Activated CD4-positive, alpha-beta T cell treated with anti-CD3 and anti-CD28 coated beads for 4 hours (primary cell): Measurements from ENCODE around the gene RALGAPB.
"Not testable (repeated sequence)": the region's sequence is repeated elsewhere in the genome, so short reads cannot be mapped to it uniquely, and the experiment has no call there.

Experiments used
- DNase-seq, 2 donors: peaks; one replicate each; pipeline ENCODE4 v3.0.0-alpha.2; 2020

The RALGAPB gene

DNA sequence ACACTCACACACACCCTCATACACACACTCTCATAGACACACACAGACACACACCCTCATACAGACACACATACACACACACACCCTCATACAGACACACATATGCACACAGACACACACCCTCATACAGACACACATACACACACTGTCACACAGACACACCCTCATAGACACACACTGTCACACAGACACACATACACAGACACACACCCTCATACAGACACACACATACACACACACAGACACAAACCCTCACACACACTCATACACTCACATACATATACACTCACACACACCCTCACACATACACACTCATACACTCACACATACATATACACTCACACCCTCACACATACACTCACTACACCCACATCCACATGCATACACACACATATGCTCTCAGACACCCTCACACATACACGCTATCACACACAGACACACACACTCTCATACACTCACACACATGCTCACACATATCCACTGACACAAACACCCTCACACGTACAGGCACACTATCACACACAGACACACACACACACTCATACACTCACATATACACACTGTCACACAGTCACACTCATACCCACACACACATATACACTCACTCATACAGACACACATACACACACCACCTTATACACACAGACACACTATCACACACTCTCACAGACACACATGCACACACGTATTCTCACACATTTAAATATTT, 117.5 kb downstream of the RALGAPB start:
- no peak for DNase-seq

DNA sequence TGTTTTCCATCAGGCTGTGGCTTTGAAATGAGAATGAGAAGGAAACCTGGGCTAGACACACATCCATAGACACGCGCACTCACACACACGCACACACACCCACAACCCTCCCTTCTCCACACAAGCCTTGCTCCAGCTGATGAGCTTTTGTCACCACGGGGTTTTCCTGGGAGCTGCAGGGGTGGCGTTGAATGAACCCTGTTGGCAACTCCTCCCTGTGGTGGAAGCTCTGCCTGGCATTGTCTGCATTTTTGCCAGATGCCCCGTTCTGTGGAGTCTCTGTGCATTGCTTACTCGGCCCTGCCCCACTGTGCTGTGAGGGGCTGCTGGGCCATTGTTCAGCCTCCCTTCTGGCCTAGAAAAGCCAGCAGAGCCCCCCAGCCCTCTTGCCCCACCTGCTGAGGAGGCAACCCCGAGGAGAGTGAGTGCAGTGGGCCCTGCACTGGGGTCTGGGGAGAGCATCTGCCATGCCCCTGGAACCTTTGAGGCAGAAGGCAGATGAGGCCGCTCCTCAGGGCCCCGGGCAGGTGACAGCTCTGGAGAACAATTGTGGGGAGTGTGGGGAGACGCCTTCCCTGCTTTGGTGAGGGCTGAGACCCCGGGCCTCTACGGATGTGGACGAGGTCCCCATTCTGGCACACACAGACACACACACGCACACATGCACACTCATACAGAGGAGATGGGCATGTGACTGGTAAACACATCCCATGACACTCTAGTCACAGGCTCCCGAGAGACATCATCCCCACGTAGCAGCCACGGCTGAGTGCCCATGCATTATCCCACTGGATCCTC, 118.2 kb downstream of the RALGAPB start:
- no peak for DNase-seq

DNA sequence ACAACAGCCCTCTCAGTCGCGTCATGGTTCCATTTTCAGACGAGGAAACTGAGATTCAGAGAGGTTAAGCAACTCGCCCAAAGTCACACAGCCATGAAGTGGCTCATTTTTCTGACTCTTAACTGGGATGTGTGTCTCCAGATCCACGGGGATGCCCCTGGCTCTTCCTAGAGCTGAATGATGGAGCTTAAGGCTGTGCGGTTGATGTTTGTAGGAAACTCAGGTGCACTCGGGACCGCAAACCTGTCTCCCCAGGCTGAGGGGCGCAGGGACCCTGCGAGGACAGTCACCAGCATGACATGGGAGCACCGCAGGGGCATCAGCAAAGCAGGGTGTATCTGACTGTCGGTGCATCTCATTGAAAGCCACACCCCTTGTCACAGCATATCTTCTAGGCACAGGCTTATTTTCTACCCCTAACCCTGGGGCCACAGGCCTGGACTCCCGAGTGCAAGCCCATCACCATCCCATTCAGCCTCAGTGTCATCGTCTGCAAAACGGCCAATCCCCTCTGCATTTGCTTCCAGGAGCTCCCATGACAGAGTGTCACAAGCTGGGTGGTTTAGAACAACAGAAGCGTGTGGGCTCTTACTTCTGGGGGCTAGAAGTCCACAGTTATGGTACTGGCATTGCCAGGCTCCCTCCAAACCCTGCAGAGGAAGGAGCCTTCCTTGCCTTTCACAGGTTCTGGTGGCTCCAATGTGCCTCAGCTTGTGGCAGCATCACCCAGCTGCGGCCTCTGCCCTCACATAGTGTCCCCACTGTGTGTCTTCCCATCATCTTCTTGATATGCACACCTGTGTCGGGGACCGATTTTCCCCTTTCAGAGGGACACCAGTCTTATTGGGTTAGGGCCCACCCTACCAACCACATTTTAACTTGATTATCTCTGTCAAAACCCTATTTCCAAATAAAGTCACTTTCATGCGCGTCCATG, 119.1 kb downstream of the RALGAPB start:
- no peak for DNase-seq

DNA sequence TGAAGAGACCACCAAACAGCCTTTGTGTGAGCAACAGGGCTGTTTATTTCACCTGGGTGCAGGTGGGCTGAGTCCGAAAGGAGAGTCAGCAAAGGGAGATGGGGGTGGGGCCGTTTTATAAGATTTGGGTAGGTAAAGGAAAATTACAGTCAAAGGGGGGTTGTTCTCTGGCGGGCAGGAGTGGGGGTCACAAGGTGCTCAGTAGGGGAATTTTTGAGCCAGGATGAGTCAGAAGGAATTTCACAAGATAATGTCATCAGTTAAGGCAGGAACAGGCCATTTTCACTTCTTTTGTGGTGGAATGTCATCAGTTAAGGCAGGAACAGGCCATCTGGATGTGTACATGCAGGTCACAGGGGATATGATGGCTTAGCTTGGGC, 119.8 kb downstream of the RALGAPB start:
- DNase-seq: not testable (repeated sequence)

DNA sequence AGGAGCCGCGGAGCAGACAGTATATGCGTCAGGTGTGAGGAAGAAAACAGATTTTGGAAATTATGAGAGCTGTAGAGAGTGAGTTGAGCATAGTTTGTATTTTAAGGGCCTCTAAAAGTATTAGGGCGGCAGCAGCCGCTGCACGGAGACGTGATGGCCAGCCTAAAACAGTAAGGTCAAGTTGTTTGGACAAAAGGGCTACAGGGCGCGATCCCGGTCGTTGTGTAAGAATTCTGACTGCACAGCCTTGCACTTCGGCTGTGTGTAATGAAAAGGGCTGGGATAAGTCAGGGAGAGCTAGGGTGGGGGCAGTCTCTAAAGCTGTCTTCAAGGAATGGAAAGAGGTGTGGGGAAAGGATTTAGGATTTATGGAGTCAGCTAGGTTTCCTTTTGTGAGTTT, 121.6 kb downstream of the RALGAPB start:
- not testable (repeated sequence) for DNase-seq

DNA sequence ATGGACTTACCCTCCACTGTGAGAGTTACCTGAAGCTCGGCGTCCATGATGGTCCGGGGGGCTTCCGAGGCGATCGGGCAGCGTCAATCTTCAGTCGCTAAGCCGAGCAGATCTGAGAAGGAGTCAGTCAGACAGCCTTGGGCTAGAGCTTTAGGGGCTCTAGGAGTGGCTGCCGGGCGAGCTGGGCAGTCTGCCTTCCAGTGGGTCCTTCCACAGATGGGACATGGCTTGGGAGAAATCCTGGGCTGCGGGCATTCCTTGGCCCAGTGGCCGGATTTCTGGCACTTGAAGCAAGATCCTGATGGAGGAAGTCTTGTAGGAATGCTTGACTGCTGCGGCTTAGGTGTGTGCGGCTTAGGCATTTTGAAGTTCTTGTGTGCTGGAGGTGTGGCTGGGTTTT, 123.2 kb downstream of the RALGAPB start:
- DNase-seq: not testable (repeated sequence)

DNA sequence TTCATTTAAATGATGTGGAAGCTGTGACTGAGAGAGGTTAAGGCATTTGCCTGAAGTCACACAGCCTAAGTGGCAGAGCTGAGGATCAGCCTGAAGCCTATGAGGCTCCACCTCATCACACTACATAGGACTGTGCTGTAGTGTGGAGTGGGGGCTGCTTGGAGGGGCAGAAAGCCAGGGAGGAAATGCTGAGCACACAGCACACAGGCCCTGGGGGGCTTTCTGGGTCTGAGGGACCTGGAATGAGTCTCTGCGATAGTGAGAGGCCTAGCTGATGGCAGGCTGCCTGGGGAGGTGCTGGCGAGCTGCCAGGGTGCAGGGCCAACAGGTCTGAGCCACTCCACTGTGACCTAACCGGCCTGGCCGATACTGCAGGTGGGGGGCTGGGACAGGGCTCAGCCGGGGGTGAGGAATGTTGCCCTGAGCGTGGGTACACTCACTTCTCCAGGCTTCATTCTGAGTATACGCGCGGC, 126.8 kb downstream of the RALGAPB start:
- no peak for DNase-seq

DNA sequence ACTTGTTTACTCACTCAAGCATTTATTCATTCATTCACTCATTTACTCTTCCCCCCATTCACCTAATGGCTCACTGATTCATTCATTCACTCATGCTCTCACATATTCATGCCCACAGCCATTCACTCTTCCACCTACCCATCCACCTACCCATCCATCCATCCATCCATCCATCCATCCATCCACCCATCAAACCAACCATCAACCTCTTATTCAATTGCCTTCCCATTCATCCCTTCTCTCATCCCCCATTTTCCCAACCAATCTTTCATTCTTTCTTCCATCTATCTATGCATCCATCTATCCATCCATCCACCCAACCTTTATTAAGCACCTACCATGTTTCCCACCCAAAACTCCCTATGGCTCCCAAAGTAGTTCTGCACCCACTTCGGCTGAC, 127.4 kb downstream of the RALGAPB start:
- DNase-seq: no peak

DNA sequence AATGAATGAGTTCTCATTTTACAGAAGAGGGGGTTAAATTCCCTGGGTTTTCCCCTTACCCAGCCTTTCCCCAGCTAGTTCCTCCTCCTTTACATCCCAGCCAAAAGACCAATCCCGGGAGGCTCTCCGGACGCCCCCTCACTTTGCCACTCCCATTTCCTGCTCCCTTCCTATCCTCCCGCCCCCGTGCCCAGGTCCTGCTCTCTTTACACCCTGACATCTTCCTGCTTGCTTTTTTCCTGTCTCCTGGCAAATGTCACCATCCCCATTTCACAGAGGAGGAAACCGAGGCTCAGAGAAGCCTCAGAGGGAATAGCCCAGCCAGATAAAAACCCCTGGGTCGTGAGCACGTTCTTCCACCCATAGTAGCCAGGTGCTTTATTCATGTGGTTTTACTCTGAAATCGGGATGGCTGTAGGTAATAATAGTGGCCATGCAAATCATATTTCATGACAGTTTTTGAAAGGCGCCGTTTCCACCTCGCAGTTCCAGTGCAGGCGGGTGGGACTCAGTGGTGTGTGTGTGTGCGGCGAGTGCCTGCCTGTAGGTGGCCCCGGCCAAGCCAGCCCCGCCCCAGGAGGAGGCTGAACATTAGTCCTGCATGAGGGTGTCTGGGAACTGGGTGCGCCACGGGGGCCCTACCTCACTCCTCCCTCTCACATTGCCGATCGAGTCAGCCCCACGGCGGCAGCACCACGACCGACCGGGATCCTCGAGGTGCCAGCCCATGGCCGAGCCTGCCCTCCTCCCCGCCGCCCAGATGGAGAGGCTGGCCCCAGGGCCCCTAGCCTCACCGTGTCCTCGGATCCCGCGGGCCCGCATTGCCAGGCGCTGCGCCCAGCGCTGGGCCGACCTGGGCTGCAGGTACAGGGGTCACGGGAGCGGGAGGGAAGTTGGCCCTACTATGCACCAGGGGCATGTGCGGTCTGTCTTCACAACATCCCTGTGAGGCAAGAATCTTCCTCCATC, 128.9 kb downstream of the RALGAPB start, which contains the start of gene ARHGAP40:
Gene ARHGAP40 (plus strand): TSS at position 594 of the 969 bp plus-strand sequence.
- DNase-seq: no peak

DNA sequence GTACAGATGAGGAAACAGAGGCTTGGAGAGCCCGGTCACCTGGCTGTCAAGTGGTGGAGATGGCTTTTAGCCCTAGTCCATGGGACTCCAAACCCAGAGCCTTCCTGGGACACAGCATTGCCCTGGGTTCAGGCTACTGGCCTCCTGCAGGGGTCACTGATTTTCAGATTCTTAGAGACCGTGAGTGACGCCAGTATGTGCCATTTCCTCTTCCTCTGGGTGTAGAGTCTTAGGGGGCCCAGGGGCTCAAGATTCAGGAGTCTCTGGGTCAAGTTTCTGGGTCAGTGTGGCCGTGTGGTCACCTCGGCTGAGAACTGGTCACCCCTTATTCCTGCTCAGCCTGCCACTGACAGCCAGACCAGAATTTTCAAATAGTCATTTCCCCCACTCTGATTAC, 129.5 kb downstream of the RALGAPB start:
- DNase-seq: no peak

DNA sequence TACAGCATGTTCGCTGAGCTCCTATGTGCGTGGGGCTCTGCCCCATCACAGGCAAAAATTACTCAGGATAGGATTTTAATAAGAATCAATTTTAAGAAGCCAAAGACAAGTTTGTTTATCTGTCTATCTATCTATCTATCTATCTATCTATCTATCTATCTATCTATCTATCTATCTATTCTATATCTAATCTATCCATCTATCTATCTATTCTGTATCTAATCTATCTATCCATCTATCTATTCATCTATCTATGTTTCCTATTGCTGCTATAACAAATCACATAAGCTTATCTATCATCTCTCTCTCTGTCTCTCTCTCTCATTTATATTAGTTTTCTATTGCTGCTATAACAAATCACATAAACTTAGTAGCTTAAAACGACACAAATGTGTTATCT, 130.6 kb downstream of the RALGAPB start:
- DNase-seq: no peak

DNA sequence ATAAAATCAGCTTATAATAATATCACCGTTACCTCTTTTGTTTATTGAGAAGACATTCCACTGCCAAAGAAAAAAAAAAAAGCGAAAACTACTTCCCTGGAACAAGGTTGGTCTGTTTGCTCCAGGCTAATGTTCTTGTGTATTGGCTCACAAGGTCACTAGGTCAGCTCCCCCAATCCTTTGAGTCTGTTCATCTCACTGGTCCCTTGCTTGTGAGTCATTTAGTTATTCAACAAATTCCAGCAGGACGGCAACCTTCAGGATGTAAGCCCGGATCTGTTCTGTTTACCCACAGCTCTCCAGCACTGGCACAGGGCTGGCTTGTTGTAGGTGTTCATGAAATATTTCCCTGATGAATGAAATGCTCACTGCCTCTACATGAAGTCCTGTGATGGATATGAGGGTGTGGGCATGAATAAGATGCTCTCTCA, 132.2 kb downstream of the RALGAPB start:
- DNase-seq: no peak

DNA sequence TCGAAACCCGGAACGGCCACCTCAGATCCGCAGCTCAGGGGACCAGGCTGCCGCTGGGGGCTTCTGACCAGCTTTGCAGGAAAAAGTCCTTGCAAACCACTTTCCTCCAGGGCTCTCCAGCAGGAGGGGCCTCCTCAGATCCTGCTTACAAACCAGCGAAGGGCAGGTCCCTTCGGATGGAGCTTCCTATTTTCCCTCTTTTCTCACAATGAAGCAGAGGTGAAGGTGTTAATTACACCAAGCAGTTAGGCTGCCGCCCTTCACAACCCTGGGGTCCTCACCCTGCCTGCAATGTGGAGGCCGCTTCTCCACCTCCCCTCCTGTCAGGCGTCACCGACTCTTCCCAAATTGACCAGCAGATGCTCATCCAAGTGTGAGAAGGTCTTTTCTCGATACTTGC, 134.7 kb downstream of the RALGAPB start:
- DNase-seq: no peak

DNA sequence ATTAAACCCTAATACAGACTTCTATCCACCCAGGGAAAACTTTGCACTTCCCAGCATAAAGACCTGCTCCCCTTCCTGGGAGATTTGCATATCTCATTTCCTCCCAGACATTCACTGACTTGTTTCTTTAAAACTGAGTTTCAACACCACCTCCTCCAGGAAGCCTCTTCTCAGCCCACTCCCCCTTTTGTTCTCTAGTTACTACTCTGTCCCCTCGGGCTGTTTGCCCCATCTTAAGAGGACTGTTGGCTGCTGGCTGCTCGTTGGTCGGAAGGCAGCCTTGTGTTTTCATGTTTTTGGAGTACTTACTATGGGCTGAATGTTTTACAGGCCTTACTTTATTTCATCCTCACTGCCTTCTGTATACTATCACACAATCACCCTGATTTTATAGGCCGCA, 135.5 kb downstream of the RALGAPB start:
- DNase-seq: no peak

DNA sequence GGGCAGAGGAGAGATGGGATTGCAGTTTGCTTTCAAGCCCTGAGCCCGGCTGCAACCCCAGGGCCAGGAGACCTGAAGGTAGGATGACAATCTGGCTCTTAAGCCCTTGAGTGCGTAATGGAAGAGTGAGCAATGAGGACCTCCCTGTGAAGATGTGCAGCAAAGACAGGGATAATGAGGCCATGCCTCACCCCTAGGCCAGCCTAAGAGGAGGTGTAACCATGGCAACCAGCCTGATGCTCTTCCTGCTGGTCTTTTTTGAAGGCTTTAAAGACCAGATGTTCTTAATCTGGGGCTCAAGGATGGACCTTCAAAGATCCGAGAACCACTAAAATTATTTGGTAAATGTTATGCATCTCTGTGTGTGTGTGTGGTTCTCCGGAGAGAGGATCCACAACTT, 137.2 kb downstream of the RALGAPB start:
- no peak for DNase-seq

DNA sequence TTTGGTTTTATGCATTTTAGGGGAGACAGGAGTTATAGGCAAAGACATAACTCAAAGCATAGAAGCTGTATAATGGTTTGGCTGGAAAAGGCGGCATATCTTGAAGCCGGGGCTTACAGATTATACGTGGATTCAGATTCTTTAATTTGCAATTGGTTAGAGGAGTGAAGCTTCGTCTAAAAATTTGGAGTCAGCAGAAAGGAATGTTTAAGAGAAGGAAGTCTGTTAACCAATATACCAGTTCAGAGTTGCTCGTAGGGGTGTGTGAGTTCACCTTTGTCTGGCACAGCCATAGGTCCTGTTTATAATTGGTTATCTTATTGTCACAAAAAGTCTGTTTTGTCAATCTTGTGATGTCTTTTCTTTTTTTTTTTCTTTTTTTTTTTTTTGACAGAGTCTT, 137.9 kb downstream of the RALGAPB start:
- no peak for DNase-seq

DNA sequence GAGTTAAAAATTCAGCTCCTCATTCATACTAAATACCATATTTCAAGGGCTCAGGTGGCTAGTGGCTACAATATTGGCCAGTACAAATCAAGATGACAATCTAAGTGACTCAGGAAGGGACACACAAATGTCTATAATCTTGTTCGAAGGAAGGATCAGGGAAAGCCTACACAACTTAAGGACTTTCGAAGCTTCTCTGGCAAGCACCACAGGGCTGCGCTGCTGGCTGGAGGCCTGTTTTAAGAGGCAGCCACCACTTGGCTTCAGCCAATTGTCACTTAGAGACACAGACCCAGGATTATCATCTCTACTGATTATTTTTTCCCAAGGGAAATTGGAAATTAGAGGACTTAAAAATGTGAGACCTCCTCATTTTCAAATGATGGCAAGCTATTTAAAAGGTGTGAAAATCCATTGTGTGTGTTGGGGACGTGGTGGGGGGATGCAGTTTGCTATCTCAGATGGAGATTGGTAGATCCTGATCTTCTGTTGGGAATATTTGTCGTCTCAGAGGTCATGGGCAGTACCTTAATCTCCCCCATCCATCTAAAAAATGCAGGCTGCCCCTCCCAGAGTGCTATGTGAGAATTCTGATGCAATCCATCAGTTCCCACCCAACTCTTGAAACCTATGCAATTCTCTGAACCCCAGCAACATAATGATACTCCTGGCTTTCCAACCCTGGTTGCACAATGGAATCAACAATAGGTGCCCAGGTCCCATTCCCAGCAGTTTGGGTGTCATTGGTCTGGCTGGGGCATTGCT, 140.3 kb downstream of the RALGAPB start:
- no peak for DNase-seq

DNA sequence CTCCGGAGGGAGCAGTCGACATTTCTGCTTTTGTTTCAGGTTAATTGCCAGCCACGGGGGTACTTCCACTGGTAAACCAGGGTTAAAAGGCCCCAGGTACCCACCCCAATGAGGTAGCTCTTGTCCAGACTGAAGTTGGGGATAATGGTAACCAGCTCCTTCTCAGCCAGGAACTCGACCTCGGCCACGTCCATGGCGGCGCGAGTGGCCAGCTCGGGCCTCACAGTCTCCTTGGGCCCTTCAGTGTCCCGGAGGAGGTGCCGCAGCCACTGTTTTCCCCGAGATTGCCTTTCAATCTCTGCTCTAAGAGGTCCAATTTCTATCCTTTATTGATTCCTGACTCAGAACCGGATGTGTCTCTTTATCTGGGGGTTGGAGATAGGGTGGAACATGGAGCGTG, 142.6 kb downstream of the RALGAPB start:
- no peak for DNase-seq

DNA sequence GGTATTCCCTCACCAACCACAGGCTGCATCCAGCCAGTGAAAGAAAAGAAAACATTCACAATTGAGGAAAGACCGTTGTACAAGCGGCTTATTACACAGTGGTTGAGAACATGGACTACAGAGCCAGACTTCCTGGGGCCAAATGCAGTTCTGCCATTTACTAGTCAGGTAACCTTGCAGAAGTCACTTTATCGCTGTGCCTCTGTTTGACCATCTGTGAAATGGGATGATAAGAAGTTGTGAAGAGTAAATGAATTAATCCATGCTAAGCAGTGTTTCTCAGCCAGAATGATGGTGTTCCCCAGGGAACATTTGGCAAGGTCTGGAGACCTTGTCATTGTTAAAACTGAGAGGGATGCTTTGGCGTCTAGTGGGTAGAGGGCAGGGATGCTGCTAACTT, 143.8 kb downstream of the RALGAPB start:
- no peak for DNase-seq

DNA sequence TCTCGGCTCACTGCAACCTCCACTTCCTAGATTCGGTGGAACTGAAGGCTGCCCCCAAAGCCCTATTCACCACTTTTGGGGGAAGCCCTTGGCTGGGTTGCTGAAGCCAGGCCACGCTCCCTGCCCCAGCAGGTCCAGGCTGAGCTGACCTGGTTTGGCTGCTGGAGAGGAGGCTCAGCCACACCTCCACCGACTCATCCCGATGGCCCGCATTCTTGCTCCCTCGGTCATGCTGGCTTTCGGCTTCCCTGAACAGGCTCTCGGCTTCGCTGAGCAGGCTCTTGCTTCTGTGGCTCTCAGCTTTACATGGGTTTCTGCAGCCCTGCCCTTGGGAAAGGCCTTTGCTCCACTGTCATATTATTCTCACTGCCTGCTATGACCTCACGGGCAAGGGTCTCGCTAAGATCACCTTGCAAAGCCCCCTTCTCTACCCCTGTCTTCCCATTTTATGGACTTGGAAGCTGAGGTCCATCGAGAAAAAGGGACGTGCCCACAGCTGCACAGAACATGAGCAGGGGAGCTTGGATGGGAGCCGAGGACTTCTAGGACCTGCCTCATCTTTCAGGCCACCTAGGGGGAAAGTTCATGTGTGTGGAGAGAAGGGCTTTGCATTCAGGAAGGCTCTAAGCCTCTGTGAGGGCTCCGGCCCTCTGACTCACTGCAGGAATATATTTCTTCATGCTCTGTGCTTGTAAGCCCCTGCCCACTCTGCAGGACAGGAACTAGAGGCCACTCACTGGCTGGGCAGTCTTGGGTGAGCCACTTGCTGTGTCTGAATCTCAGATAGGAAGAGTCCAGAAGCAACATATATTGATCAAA, 144.6 kb downstream of the RALGAPB start:
- DNase-seq: no peak
